Neural progenitor cell (in vitro differentiated cells): ENCODE measurements around the gene HYLS1.

Experiments
- CTCF ChIP-seq: fragments of 200-600 bp; sonication (generic); IDR thresholded peaks from 2 replicates; pipeline ENCODE4 v1.5.1; 2017; ENCODE audit warnings: antibody characterized with exemption, mild to moderate bottlenecking
- EZH2 ChIP-seq: fragments of 200-600 bp; sonication (generic); IDR thresholded peaks from 2 replicates; pipeline ENCODE4 v1.6.1; 2017; ENCODE audit warnings: antibody characterized with exemption, mild to moderate bottlenecking, moderate library complexity
- EZH2phosphoT487 ChIP-seq: fragments of 200-600 bp; sonication (generic); IDR thresholded peaks from 2 replicates; pipeline ENCODE4 v1.6.1; 2017; ENCODE audit warnings: antibody characterized with exemption

GRCh38 chr11:125941267-125941618 is 53.8 kb downstream of the HYLS1 start:
- TF ChIP-seq CTCF (no peak), EZH2 (no peak), EZH2phosphoT487 (no peak)
